HL-60 (cell line): ENCODE data around the gene GSTT2B.

Experiments used
- CTCF ChIP-seq: IDR thresholded peaks from one replicate; pipeline ENCODE4 v1.5.1; 2011; ENCODE audit warnings: low read length, control low read depth, inconsistent platforms; ENCODE audit not compliant: insufficient read depth
- GABPA ChIP-seq: IDR thresholded peaks from 2 replicates; pipeline ENCODE4 v1.6.1; 2012; ENCODE audit warnings: low read depth

GRCh38 chr22:23970201-23970641 lies 9.2 kb upstream of the GSTT2B start:
- TF ChIP-seq CTCF (no peak), GABPA (no peak)
